Mammary epithelial cell (primary cell): Measurements from ENCODE around the gene ACSF3.

ENCODE experiments used
- EZH2 ChIP-seq: IDR thresholded peaks from 2 replicates; pipeline ENCODE4 v1.6.1; 2012; ENCODE audit warnings: low read length, inconsistent platforms, borderline replicate concordance
- TF ChIP-seq, protein P1 (sequence below), 2 donors: IDR thresholded peaks in 1 of 2; conservative IDR thresholded peaks in 1 of 2; 2 replicates each; pipeline ENCODE4 v1.5.1; 2011 to 2012; ENCODE audit warnings: inconsistent platforms in 2 of 2, low read length in 2 of 2, mild to moderate bottlenecking in 2 of 2, control low read depth in 1 of 2, low read depth in 1 of 2; ENCODE audit not compliant: insufficient read depth in 1 of 2; ENCODE audit errors: extremely low read depth in 1 of 2

- TF ChIP-seq, protein P1, sequence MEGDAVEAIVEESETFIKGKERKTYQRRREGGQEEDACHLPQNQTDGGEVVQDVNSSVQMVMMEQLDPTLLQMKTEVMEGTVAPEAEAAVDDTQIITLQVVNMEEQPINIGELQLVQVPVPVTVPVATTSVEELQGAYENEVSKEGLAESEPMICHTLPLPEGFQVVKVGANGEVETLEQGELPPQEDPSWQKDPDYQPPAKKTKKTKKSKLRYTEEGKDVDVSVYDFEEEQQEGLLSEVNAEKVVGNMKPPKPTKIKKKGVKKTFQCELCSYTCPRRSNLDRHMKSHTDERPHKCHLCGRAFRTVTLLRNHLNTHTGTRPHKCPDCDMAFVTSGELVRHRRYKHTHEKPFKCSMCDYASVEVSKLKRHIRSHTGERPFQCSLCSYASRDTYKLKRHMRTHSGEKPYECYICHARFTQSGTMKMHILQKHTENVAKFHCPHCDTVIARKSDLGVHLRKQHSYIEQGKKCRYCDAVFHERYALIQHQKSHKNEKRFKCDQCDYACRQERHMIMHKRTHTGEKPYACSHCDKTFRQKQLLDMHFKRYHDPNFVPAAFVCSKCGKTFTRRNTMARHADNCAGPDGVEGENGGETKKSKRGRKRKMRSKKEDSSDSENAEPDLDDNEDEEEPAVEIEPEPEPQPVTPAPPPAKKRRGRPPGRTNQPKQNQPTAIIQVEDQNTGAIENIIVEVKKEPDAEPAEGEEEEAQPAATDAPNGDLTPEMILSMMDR (conservative IDR thresholded peaks at IDR 0.05 in 1 of 2, IDR thresholded peaks at IDR 0.05 in 1 of 2; ENCODE audit: extremely low read depth in 1 of 2, insufficient read depth in 1 of 2, low read depth in 1 of 2, low read length in 2 of 2): no peak
- no peak for TF ChIP-seq EZH2
Observed at GRCh38 chr16:89164436-89164835, 70.8 kb downstream of the ACSF3 start.
